Tibial artery (tissue), 4 donors: Measurements from ENCODE around the gene NCAPG2.

Experiments used
- DNase-seq, 2 donors: peaks; one replicate each; pipeline ENCODE4 v3.0.0-alpha.2; 2019
- H3K27ac ChIP-seq, 2 donors: fragments of 200-600 bp; sonication (generic) in 1 of 2; 1 replicate in 1 of 2; 2 replicates in 1 of 2; pipeline ENCODE4 v1.5.1; 2018 to 2019; ENCODE audit warnings: mild to moderate bottlenecking in 1 of 2
- H3K27me3 ChIP-seq, 2 donors: fragments of 200-600 bp; sonication (generic) in 1 of 2; one replicate each; pipeline versions ENCODE4 v1.5.1 to v1.6.0; 2016 to 2019
- H3K36me3 ChIP-seq, 3 donors: fragments of 200-600 bp; sonication (generic) in 2 of 3; one replicate each; pipeline ENCODE4 v1.5.1; 2016 to 2019; ENCODE audit warnings: mild to moderate bottlenecking in 2 of 3
- H3K4me1 ChIP-seq, 4 donors: fragments of 200-600 bp; sonication (generic) in 2 of 4; 1 replicate in 3 of 4; 2 replicates in 1 of 4; pipeline ENCODE4 v1.5.1; 2016 to 2019
- H3K4me3 ChIP-seq, 2 donors: fragments of 200-600 bp; sonication (generic) in 1 of 2; 1 replicate in 1 of 2; 2 replicates in 1 of 2; pipeline ENCODE4 v1.5.1; 2018 to 2019; ENCODE audit warnings: mild to moderate bottlenecking in 2 of 2
- H3K9me3 ChIP-seq, 3 donors: fragments of 200-600 bp; sonication (generic) in 1 of 3; one replicate each; pipeline ENCODE4 v1.5.1; 2016 to 2019
- CTCF ChIP-seq, 2 experiments: fragments of 200-600 bp in 1 of 2; fragments of 450-650 bp in 1 of 2; IDR thresholded peaks; one replicate each; pipeline ENCODE4 v1.5.1; 2017 to 2019; ENCODE audit warnings: antibody characterized with exemption in 2 of 2, mild to moderate bottlenecking in 1 of 2, moderate library complexity in 1 of 2
- intact Hi-C: fragments of 100-400 bp; cut with DNase I; formaldehyde crosslinking; loops from one replicate; pipeline ENCODE4 v1.15.0; 2023; ENCODE audit warnings: low total_unique reads

Gene NCAPG2

GRCh38 chr7:158649279-158649678, 55.3 kb downstream of the NCAPG2 start:
- H3K4me3 ChIP-seq, result no peak overlapping the region
- no peak for TF ChIP-seq CTCF (IDR thresholded peaks at IDR 0.05)
- H3K9me3 ChIP-seq, result no peaks in the 10 kb centered on the region
- H3K27ac ChIP-seq, result no peak overlapping the region
- peaks cover 0 to 24% (median 0%) of the 10 kb centered on the region in 4 donors for H3K4me1 ChIP-seq
- H3K36me3 ChIP-seq, result peaks cover 5 to 25% (median 16%) of the 10 kb centered on the region in 3 donors
- intact Hi-C loops, result no loop called here
- H3K27me3 ChIP-seq, result no peaks in the 10 kb centered on the region
- peak in 1 of 2 donors; percentile 35 for DNase-seq

GRCh38 chr7:158648787-158649186, 55.8 kb downstream of the NCAPG2 start:
- no peak overlapping the region for H3K27ac ChIP-seq
- DNase-seq, result no peak
- peaks cover 0 to 24% (median 0%) of the 10 kb centered on the region in 4 donors for H3K4me1 ChIP-seq
- H3K36me3 ChIP-seq, result peaks cover 5 to 25% (median 16%) of the 10 kb centered on the region in 3 donors
- H3K9me3 ChIP-seq, result no peaks in the 10 kb centered on the region
- H3K27me3 ChIP-seq, result no peaks in the 10 kb centered on the region
- intact Hi-C loops, result no loop called here
- no peak overlapping the region for H3K4me3 ChIP-seq
- TF ChIP-seq CTCF (IDR thresholded peaks at IDR 0.05), result no peak

GRCh38 chr7:158648168-158648567, 56.4 kb downstream of the NCAPG2 start:
- intact Hi-C loops, result no loop called here
- DNase-seq, result no peak
- no peaks in the 10 kb centered on the region for H3K27me3 ChIP-seq
- H3K4me1 ChIP-seq, result peaks cover 0 to 24% (median 0%) of the 10 kb centered on the region in 4 donors
- TF ChIP-seq CTCF (IDR thresholded peaks at IDR 0.05), result no peak
- no peaks in the 10 kb centered on the region for H3K9me3 ChIP-seq
- peaks cover 5 to 27% (median 16%) of the 10 kb centered on the region in 3 donors for H3K36me3 ChIP-seq
- no peak overlapping the region for H3K4me3 ChIP-seq
- H3K27ac ChIP-seq, result no peak overlapping the region

- H3K27me3 ChIP-seq, result no peaks in the 10 kb centered on the region
- DNase-seq, result no peak
- no peaks in the 10 kb centered on the region for H3K9me3 ChIP-seq
- H3K4me1 ChIP-seq, result peaks cover 0 to 24% (median 0%) of the 10 kb centered on the region in 4 donors
- no peak for TF ChIP-seq CTCF (IDR thresholded peaks at IDR 0.05)
- H3K36me3 ChIP-seq, result peaks cover 5 to 28% (median 16%) of the 10 kb centered on the region in 3 donors
- intact Hi-C loops, result no loop called here
- no peak overlapping the region for H3K4me3 ChIP-seq
- no peak overlapping the region for H3K27ac ChIP-seq
These were observed 57.2 kb downstream of the NCAPG2 start for GRCh38 chr7:158647475-158647792.

GRCh38 chr7:158646766-158647474, 57.7 kb downstream of the NCAPG2 start:
- Histone ChIP-seq H3K27me3 (no peaks in the 10 kb centered on the region), H3K4me3 (no peak overlapping the region), H3K9me3 (no peaks in the 10 kb centered on the region), H3K27ac (no peak overlapping the region), H3K36me3 (peaks cover 5 to 28% (median 13%) of the 10 kb centered on the region in 3 donors), H3K4me1 (peaks cover 0 to 24% (median 0%) of the 10 kb centered on the region in 4 donors)
- no peak for TF ChIP-seq CTCF (IDR thresholded peaks at IDR 0.05)
- intact Hi-C loops, result no loop called here
- DNase-seq, result no peak
